Measurements from ENCODE around the gene ZNF652.

GRCh38 chr17:49372425-49372824 lies 10.4 kb upstream of the ZNF652 start:
- no peak for TF ChIP-seq POLR2AphosphoS5 (IDR thresholded peaks at IDR 0.05)
- no peak for TF ChIP-seq POLR2A (IDR thresholded peaks at IDR 0.05)
- no peak for TF ChIP-seq CTCF (IDR thresholded peaks at IDR 0.05)
